Kidney (tissue), 14 donors: Measurements from ENCODE around the gene RTP3. TPM values are rescaled to one million over a fixed set of nuclear protein-coding genes. Genes with fewer than 3 reads are reported as not detected.

Experiments used
- DNase-seq, 5 donors: peaks; one replicate each; pipeline ENCODE4 v3.0.0-alpha.2; 2013 to 2020
- FAIRE-seq: peaks from 2 replicates; lab custom pipeline; 2012; peaks lifted over from hg19 to GRCh38; lab: Jason Lieb, UNC
- H3K27ac ChIP-seq, 2 donors: one replicate each; pipeline ENCODE4 v1.7.0; 2013; ENCODE audit warnings: low read depth in 2 of 2, low read length in 2 of 2, inconsistent platforms in 1 of 2
- H3K27me3 ChIP-seq: one replicate; pipeline ENCODE4 v1.7.1; 2013; ENCODE audit warnings: low read length, inconsistent platforms; ENCODE audit not compliant: control insufficient read depth, insufficient read depth
- H3K36me3 ChIP-seq, 3 donors: one replicate each; pipeline versions ENCODE4 v1.7.0 to v1.7.1; 2013; ENCODE audit warnings: low read length in 3 of 3, control low read depth in 1 of 3, inconsistent platforms in 1 of 3; ENCODE audit not compliant: insufficient read depth in 3 of 3, control insufficient read depth in 2 of 3
- H3K4me1 ChIP-seq, 3 donors: one replicate each; pipeline versions ENCODE4 v1.7.0 to v1.7.1; 2013; ENCODE audit warnings: low read length in 3 of 3, inconsistent platforms in 1 of 3, low read depth in 1 of 3; ENCODE audit not compliant: control insufficient read depth in 2 of 3, insufficient read depth in 2 of 3
- H3K4me3 ChIP-seq, 3 donors: one replicate each; pipeline versions ENCODE4 v1.7.0 to v1.8.1; 2013; ENCODE audit warnings: low read length in 3 of 3, control low read depth in 1 of 3, inconsistent platforms in 1 of 3
- H3K9ac ChIP-seq, 3 donors: one replicate each; pipeline versions ENCODE4 v1.7.0 to v1.7.1; 2013; ENCODE audit warnings: low read length in 3 of 3, control low read depth in 1 of 3, inconsistent platforms in 1 of 3
- H3K9me3 ChIP-seq, 3 donors: one replicate each; pipeline versions ENCODE4 v1.7.0 to v1.7.1; 2013; ENCODE audit warnings: low read length in 3 of 3, control low read depth in 1 of 3, inconsistent platforms in 1 of 3; ENCODE audit not compliant: control insufficient read depth in 2 of 3, insufficient read depth in 1 of 3
- CTCF ChIP-seq: IDR thresholded peaks from 3 replicates; pipeline ENCODE4 v1.5.1; 2012; ENCODE audit warnings: mild to moderate bottlenecking, moderate library complexity, borderline replicate concordance; ENCODE audit not compliant: insufficient read depth; ENCODE audit errors: extremely low read depth
- intact Hi-C: fragments of 100-400 bp; cut with DNase I; formaldehyde crosslinking; loops from one replicate; pipeline ENCODE4 v1.11.1; 2022
- polyA plus RNA-seq: library from polyadenylated mRNA; stranded (reverse); fragments of 350-450 nt; fragmentation: Illumina TruSeq; extraction: RNeasy Lipid Tissue Mini Kit (QIAGEN cat#74804); gene quantifications from one replicate; pipeline ENCODE4 v1.2.3, GENCODE V29; 2014; ENCODE audit warnings: low read depth, low replicate concordance; ENCODE audit not compliant: insufficient read depth
- total RNA-seq: library from RNA; stranded (reverse); fragmentation: NEBNext Ultra II Directional; extraction: Animal tissue kit (Norgen Biotek cat#: 25700); gene quantifications from one replicate; pipeline ENCODE4 v1.2.1, GENCODE V29; 2021
- donor health status: control.
- donor health status: control.
- donor health status: control.
- donor health status: control.
- donor health status: control.
- donor health status: DM: yes; HTN: yes; CAD: no.
- donor health status: Normal renal cell carcinoma (clear cell type).

Gene RTP3
- total and polyA plus RNA-seq, 2 donors from 2014 or later, result 0.30 TPM; not detected in 1

- no peak overlapping the region for H3K9ac ChIP-seq
- peak in 1 of 5 donors; percentile 73 for DNase-seq
Measured at GRCh38 chr3:46466273-46466672, 31.5 kb upstream of the RTP3 start.

GRCh38 chr3:46466871-46467403, 30.8 kb upstream of the RTP3 start:
- intact Hi-C loops, result no loop called here
- TF ChIP-seq CTCF, result no peak
- H3K36me3 ChIP-seq, result no peaks in the 10 kb centered on the region
- peaks cover 0 to 3% (median 0%) of the 10 kb centered on the region in 3 donors for H3K4me1 ChIP-seq
- DNase-seq (no peak), FAIRE-seq (no peak)
- no peak overlapping the region for H3K4me3 ChIP-seq
- no peak overlapping the region for H3K9ac ChIP-seq
- H3K27me3 ChIP-seq, result peaks cover 14% of the 10 kb centered on the region
- H3K9me3 ChIP-seq, result no peaks in the 10 kb centered on the region
- H3K27ac ChIP-seq, result no peak overlapping the region

More at GRCh38 chr3:46466273-46466672, 31.5 kb upstream of the RTP3 start:
- Histone ChIP-seq H3K4me3 (no peak overlapping the region), H3K27ac (no peak overlapping the region), H3K27me3 (peaks cover 14% of the 10 kb centered on the region), H3K36me3 (no peaks in the 10 kb centered on the region), H3K9me3 (no peaks in the 10 kb centered on the region), H3K4me1 (peaks cover 0 to 3% (median 0%) of the 10 kb centered on the region in 3 donors)
- intact Hi-C loops, result no loop called here
- TF ChIP-seq CTCF, result no peak
- no peak for FAIRE-seq

DNA sequence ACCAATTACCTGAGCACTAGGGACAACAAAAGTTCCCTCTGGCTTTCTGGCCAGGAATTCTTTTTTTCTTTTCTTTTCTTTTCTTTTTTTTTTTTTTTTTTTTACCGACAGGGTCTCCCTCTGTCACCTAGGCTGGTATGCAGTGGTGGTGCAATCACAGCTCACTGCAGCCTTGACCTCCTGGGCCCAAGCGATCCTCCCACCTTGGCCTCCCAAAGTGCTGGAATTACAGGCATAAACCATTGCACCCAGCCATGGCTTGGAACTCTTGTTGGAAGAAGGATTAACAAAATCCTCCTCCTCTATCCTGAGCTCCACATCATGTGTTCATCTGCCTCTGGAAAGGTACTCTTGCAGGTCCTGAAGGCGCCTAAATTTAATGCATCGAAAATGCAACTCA, 30.2 kb upstream of the RTP3 start:
- Histone ChIP-seq H3K27ac (no peak overlapping the region), H3K9ac (no peak overlapping the region), H3K9me3 (no peaks in the 10 kb centered on the region), H3K36me3 (no peaks in the 10 kb centered on the region), H3K27me3 (peaks cover 14% of the 10 kb centered on the region), H3K4me3 (no peak overlapping the region), H3K4me1 (peaks cover 0 to 3% (median 0%) of the 10 kb centered on the region in 3 donors)
- FAIRE-seq, result no peak
- TF ChIP-seq CTCF, result no peak
- no peak for DNase-seq
- intact Hi-C loops, result no loop called here
